Measurements from ENCODE around the gene FLVCR2.

- TF ChIP-seq SKIL (CRISPR knock-in tag; IDR thresholded peaks at IDR 0.05; ENCODE audit: borderline replicate concordance): no peak
- TF ChIP-seq SETDB1 (CRISPR knock-in tag; IDR thresholded peaks at IDR 0.05; ENCODE audit: borderline replicate concordance): no peak
- TF ChIP-seq GABPB1 (CRISPR knock-in tag; IDR thresholded peaks at IDR 0.05): no peak
- no peak for TF ChIP-seq DDIT3 (CRISPR knock-in tag; IDR thresholded peaks at IDR 0.05)
- TF ChIP-seq THAP9 (CRISPR knock-in tag; IDR thresholded peaks at IDR 0.05; ENCODE audit: borderline replicate concordance): no peak
- no peak for TF ChIP-seq JDP2 (CRISPR knock-in tag; IDR thresholded peaks at IDR 0.05; ENCODE audit: borderline replicate concordance)
- no peak for TF ChIP-seq CREB1 (IDR thresholded peaks at IDR 0.05)
- TF ChIP-seq CREB1 (CRISPR knock-in tag; IDR thresholded peaks at IDR 0.05): no peak
- TF ChIP-seq RAD51 (IDR thresholded peaks at IDR 0.05; ENCODE audit: borderline replicate concordance): no peak
These were observed 15.9 kb upstream of the FLVCR2 start for GRCh38 chr14:75562489-75562888.

Data from HepG2 (cell line).